ENCODE data around the gene CPPED1.

CPPED1 gene

GRCh38 chr16:12788758-12789157 lies 14.9 kb downstream of the CPPED1 start:
- no peaks in the 10 kb centered on the region for H3K27me3 ChIP-seq (ENCODE audit: control insufficient read depth, insufficient read depth, low read length)
- no peak overlapping the region for H3K9ac ChIP-seq (ENCODE audit: low read depth, low read length)
- peaks cover 10% of the 10 kb centered on the region for H3K9me3 ChIP-seq (replicated peaks; ENCODE audit: low read length)
- H3K36me3 ChIP-seq (ENCODE audit: insufficient read depth, low read length): peaks cover 22% of the 10 kb centered on the region
- no peak overlapping the region for H3K4me3 ChIP-seq (ENCODE audit: low read length)
- H3K4me1 ChIP-seq (ENCODE audit: control insufficient read depth, insufficient read depth, low read length): no peaks in the 10 kb centered on the region
- H3K4me2 ChIP-seq (ENCODE audit: low read length): no peak overlapping the region

- H3K9ac ChIP-seq (ENCODE audit: low read depth, low read length): no peak overlapping the region
- peaks cover 25% of the 10 kb centered on the region for H3K36me3 ChIP-seq (ENCODE audit: insufficient read depth, low read length)
- H3K4me2 ChIP-seq (ENCODE audit: low read length): no peak overlapping the region
- no peak overlapping the region for H3K4me3 ChIP-seq (ENCODE audit: low read length)
- H3K4me1 ChIP-seq (ENCODE audit: control insufficient read depth, insufficient read depth, low read length): no peaks in the 10 kb centered on the region
- peaks cover 10% of the 10 kb centered on the region for H3K9me3 ChIP-seq (replicated peaks; ENCODE audit: low read length)
- no peaks in the 10 kb centered on the region for H3K27me3 ChIP-seq (ENCODE audit: control insufficient read depth, insufficient read depth, low read length)
Measured at GRCh38 chr16:12786081-12786480, 17.6 kb downstream of the CPPED1 start.

- Histone ChIP-seq H3K4me3 (ENCODE audit: low read length) (no peak overlapping the region), H3K27me3 (ENCODE audit: control insufficient read depth, insufficient read depth, low read length) (no peaks in the 10 kb centered on the region), H3K4me2 (ENCODE audit: low read length) (no peak overlapping the region), H3K9me3 (replicated peaks; ENCODE audit: low read length) (peaks cover 10% of the 10 kb centered on the region), H3K36me3 (ENCODE audit: insufficient read depth, low read length) (peaks cover 39% of the 10 kb centered on the region), H3K9ac (ENCODE audit: low read depth, low read length) (no peak overlapping the region), H3K4me1 (ENCODE audit: control insufficient read depth, insufficient read depth, low read length) (no peaks in the 10 kb centered on the region)
Measured at GRCh38 chr16:12784076-12784475, 19.6 kb downstream of the CPPED1 start.

GRCh38 chr16:12781777-12782176 lies 21.9 kb downstream of the CPPED1 start:
- H3K9me3 ChIP-seq (replicated peaks; ENCODE audit: low read length): peaks cover 10% of the 10 kb centered on the region
- H3K27me3 ChIP-seq (ENCODE audit: control insufficient read depth, insufficient read depth, low read length): no peaks in the 10 kb centered on the region
- peaks cover 38% of the 10 kb centered on the region for H3K36me3 ChIP-seq (ENCODE audit: insufficient read depth, low read length)
- H3K4me1 ChIP-seq (ENCODE audit: control insufficient read depth, insufficient read depth, low read length): no peaks in the 10 kb centered on the region
- H3K9ac ChIP-seq (ENCODE audit: low read depth, low read length): no peak overlapping the region
- no peak overlapping the region for H3K4me3 ChIP-seq (ENCODE audit: low read length)
- H3K4me2 ChIP-seq (ENCODE audit: low read length): no peak overlapping the region

GRCh38 chr16:12780467-12780866 lies 23.2 kb downstream of the CPPED1 start:
- no peak overlapping the region for H3K4me2 ChIP-seq (ENCODE audit: low read length)
- H3K9ac ChIP-seq (ENCODE audit: low read depth, low read length): no peak overlapping the region
- H3K4me3 ChIP-seq (ENCODE audit: low read length): no peak overlapping the region
- H3K36me3 ChIP-seq (ENCODE audit: insufficient read depth, low read length): peaks cover 47% of the 10 kb centered on the region
- peaks cover 10% of the 10 kb centered on the region for H3K9me3 ChIP-seq (replicated peaks; ENCODE audit: low read length)
- no peaks in the 10 kb centered on the region for H3K4me1 ChIP-seq (ENCODE audit: control insufficient read depth, insufficient read depth, low read length)
- H3K27me3 ChIP-seq (ENCODE audit: control insufficient read depth, insufficient read depth, low read length): no peaks in the 10 kb centered on the region

- no peaks in the 10 kb centered on the region for H3K4me1 ChIP-seq (ENCODE audit: control insufficient read depth, insufficient read depth, low read length)
- peaks cover 44% of the 10 kb centered on the region for H3K36me3 ChIP-seq (ENCODE audit: insufficient read depth, low read length)
- H3K4me2 ChIP-seq (ENCODE audit: low read length): no peak overlapping the region
- no peak overlapping the region for H3K9ac ChIP-seq (ENCODE audit: low read depth, low read length)
- no peak overlapping the region for H3K4me3 ChIP-seq (ENCODE audit: low read length)
- H3K27me3 ChIP-seq (ENCODE audit: control insufficient read depth, insufficient read depth, low read length): no peaks in the 10 kb centered on the region
- no peaks in the 10 kb centered on the region for H3K9me3 ChIP-seq (replicated peaks; ENCODE audit: low read length)
Measured at GRCh38 chr16:12778726-12779125, 25.0 kb downstream of the CPPED1 start.

- peaks cover 37% of the 10 kb centered on the region for H3K36me3 ChIP-seq (ENCODE audit: insufficient read depth, low read length)
- H3K4me3 ChIP-seq (ENCODE audit: low read length): no peak overlapping the region
- H3K27me3 ChIP-seq (ENCODE audit: control insufficient read depth, insufficient read depth, low read length): no peaks in the 10 kb centered on the region
- H3K4me2 ChIP-seq (ENCODE audit: low read length): no peak overlapping the region
- H3K4me1 ChIP-seq (ENCODE audit: control insufficient read depth, insufficient read depth, low read length): peaks cover 5% of the 10 kb centered on the region
- no peak overlapping the region for H3K9ac ChIP-seq (ENCODE audit: low read depth, low read length)
- no peaks in the 10 kb centered on the region for H3K9me3 ChIP-seq (replicated peaks; ENCODE audit: low read length)
Measured at GRCh38 chr16:12775656-12776236, 27.9 kb downstream of the CPPED1 start.

- H3K9me3 ChIP-seq (replicated peaks; ENCODE audit: low read length): no peaks in the 10 kb centered on the region
- no peak overlapping the region for H3K9ac ChIP-seq (ENCODE audit: low read depth, low read length)
- H3K4me2 ChIP-seq (ENCODE audit: low read length): no peak overlapping the region
- no peaks in the 10 kb centered on the region for H3K27me3 ChIP-seq (ENCODE audit: control insufficient read depth, insufficient read depth, low read length)
- peaks cover 5% of the 10 kb centered on the region for H3K4me1 ChIP-seq (ENCODE audit: control insufficient read depth, insufficient read depth, low read length)
- H3K4me3 ChIP-seq (ENCODE audit: low read length): no peak overlapping the region
- peaks cover 27% of the 10 kb centered on the region for H3K36me3 ChIP-seq (ENCODE audit: insufficient read depth, low read length)
Measured at GRCh38 chr16:12773221-12773620, 30.5 kb downstream of the CPPED1 start.

- Histone ChIP-seq H3K36me3 (ENCODE audit: insufficient read depth, low read length) (peaks cover 23% of the 10 kb centered on the region), H3K4me1 (ENCODE audit: control insufficient read depth, insufficient read depth, low read length) (peaks cover 5% of the 10 kb centered on the region), H3K27me3 (ENCODE audit: control insufficient read depth, insufficient read depth, low read length) (no peaks in the 10 kb centered on the region), H3K4me3 (ENCODE audit: low read length) (no peak overlapping the region), H3K4me2 (ENCODE audit: low read length) (no peak overlapping the region), H3K9me3 (replicated peaks; ENCODE audit: low read length) (no peaks in the 10 kb centered on the region), H3K9ac (ENCODE audit: low read depth, low read length) (no peak overlapping the region)
Measured at GRCh38 chr16:12771341-12771798, 32.3 kb downstream of the CPPED1 start.

- Histone ChIP-seq H3K36me3 (ENCODE audit: insufficient read depth, low read length) (peaks cover 14% of the 10 kb centered on the region), H3K4me1 (ENCODE audit: control insufficient read depth, insufficient read depth, low read length) (peaks cover 5% of the 10 kb centered on the region), H3K4me2 (ENCODE audit: low read length) (no peak overlapping the region), H3K9ac (ENCODE audit: low read depth, low read length) (no peak overlapping the region), H3K9me3 (replicated peaks; ENCODE audit: low read length) (no peaks in the 10 kb centered on the region), H3K27me3 (ENCODE audit: control insufficient read depth, insufficient read depth, low read length) (no peaks in the 10 kb centered on the region), H3K4me3 (ENCODE audit: low read length) (no peak overlapping the region)
Measured at GRCh38 chr16:12769525-12769924, 34.2 kb downstream of the CPPED1 start.

- H3K4me3 ChIP-seq (ENCODE audit: low read length): no peak overlapping the region
Measured at GRCh38 chr16:12767897-12768296, 35.8 kb downstream of the CPPED1 start.

GRCh38 chr16:12766853-12767252 lies 36.8 kb downstream of the CPPED1 start:
- Histone ChIP-seq H3K9ac (ENCODE audit: low read depth, low read length) (no peak overlapping the region), H3K4me2 (ENCODE audit: low read length) (no peak overlapping the region), H3K4me1 (ENCODE audit: control insufficient read depth, insufficient read depth, low read length) (peaks cover 5% of the 10 kb centered on the region)

More at GRCh38 chr16:12767897-12768296, 35.8 kb downstream of the CPPED1 start:
- H3K36me3 ChIP-seq (ENCODE audit: insufficient read depth, low read length): peaks cover 13% of the 10 kb centered on the region
- H3K9me3 ChIP-seq (replicated peaks; ENCODE audit: low read length): no peaks in the 10 kb centered on the region
- peaks cover 5% of the 10 kb centered on the region for H3K4me1 ChIP-seq (ENCODE audit: control insufficient read depth, insufficient read depth, low read length)
- H3K9ac ChIP-seq (ENCODE audit: low read depth, low read length): no peak overlapping the region
- H3K27me3 ChIP-seq (ENCODE audit: control insufficient read depth, insufficient read depth, low read length): no peaks in the 10 kb centered on the region
- no peak overlapping the region for H3K4me2 ChIP-seq (ENCODE audit: low read length)

More at GRCh38 chr16:12766853-12767252, 36.8 kb downstream of the CPPED1 start:
- Histone ChIP-seq H3K27me3 (ENCODE audit: control insufficient read depth, insufficient read depth, low read length) (no peaks in the 10 kb centered on the region), H3K4me3 (ENCODE audit: low read length) (no peak overlapping the region), H3K36me3 (ENCODE audit: insufficient read depth, low read length) (peaks cover 13% of the 10 kb centered on the region), H3K9me3 (replicated peaks; ENCODE audit: low read length) (no peaks in the 10 kb centered on the region)

All from skeletal muscle satellite cell (primary cell).